ENCODE measurements around the gene CLRN3. TPM values are rescaled to one million over a fixed set of nuclear protein-coding genes. Genes with fewer than 3 reads are reported as not detected.

CLRN3 gene
- total RNA-seq: under 1 TPM in 1 of 3 donors, not detected in 2; 0.98 TPM

DNA sequence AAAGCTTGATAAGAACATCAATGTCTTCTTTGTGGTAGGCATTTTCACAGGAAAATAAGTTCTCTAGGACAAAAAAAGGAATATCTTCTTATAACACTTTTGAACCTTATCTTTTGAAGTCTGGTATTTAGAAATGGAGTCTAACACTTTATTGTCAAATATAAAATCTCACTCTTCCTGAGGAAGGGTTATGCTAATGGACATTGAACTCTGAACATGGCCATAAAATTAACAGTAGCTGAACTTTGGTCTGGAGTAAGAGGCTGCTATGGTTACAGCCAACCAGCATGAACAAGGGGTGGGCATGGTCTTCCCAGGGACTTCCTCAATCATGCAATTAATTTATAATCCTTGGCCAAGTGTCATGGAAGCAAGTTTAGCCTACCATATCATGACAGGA, at the start of gene CLRN3:
Gene CLRN3 (minus strand): TSS at position 199 of the 400 bp plus-strand sequence. CDS start 157 bp downstream, at position 42.
- TF ChIP-seq, protein P1, sequence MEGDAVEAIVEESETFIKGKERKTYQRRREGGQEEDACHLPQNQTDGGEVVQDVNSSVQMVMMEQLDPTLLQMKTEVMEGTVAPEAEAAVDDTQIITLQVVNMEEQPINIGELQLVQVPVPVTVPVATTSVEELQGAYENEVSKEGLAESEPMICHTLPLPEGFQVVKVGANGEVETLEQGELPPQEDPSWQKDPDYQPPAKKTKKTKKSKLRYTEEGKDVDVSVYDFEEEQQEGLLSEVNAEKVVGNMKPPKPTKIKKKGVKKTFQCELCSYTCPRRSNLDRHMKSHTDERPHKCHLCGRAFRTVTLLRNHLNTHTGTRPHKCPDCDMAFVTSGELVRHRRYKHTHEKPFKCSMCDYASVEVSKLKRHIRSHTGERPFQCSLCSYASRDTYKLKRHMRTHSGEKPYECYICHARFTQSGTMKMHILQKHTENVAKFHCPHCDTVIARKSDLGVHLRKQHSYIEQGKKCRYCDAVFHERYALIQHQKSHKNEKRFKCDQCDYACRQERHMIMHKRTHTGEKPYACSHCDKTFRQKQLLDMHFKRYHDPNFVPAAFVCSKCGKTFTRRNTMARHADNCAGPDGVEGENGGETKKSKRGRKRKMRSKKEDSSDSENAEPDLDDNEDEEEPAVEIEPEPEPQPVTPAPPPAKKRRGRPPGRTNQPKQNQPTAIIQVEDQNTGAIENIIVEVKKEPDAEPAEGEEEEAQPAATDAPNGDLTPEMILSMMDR (IDR thresholded peaks at IDR 0.05): no peak
- TF ChIP-seq POLR2AphosphoS5 (IDR thresholded peaks at IDR 0.05) (no peak), POLR2A (IDR thresholded peaks at IDR 0.05) (no peak)
- H3K9me3 ChIP-seq: no peaks in the 10 kb centered on the region
- no peak within 1 kb of the TSS for H3K4me3 ChIP-seq
- DNase-seq (ENCODE audit: low spot score in 2 of 2): no peak
- no peaks in the 10 kb centered on the region for H3K27me3 ChIP-seq
- H3K27ac ChIP-seq: no peak within 1 kb of the TSS
- intact Hi-C loops (cut with DNase I; ENCODE audit: low total_unique reads): no loop called here
- H3K4me1 ChIP-seq: no peaks in the 10 kb centered on the region
- H3K36me3 ChIP-seq: no peaks in the 10 kb centered on the region

GRCh38 chr10:127940866-127941640, 48.3 kb upstream of the CLRN3 start:
- Histone ChIP-seq H3K27me3 (no peaks in the 10 kb centered on the region), H3K9me3 (no peaks in the 10 kb centered on the region), H3K4me1 (peaks cover 0 to 3% of the 10 kb centered on the region in 2 donors), H3K36me3 (no peaks in the 10 kb centered on the region), H3K27ac (no peak overlapping the region), H3K4me3 (no peak overlapping the region)
- TF ChIP-seq POLR2A (IDR thresholded peaks at IDR 0.05) (no peak), POLR2AphosphoS5 (IDR thresholded peaks at IDR 0.05) (no peak)
- TF ChIP-seq, protein P1 (IDR thresholded peaks at IDR 0.05): no peak
- no peak for DNase-seq (ENCODE audit: low spot score in 2 of 2)
- intact Hi-C loops (cut with DNase I; ENCODE audit: low total_unique reads): no loop called here

- no peak overlapping the region for H3K4me3 ChIP-seq
- intact Hi-C loops (cut with DNase I; ENCODE audit: low total_unique reads): no loop called here
- no peak for DNase-seq (ENCODE audit: low spot score in 2 of 2)
Measured at GRCh38 chr10:127939786-127940330, 47.1 kb upstream of the CLRN3 start.

GRCh38 chr10:127937915-127938463, 45.2 kb upstream of the CLRN3 start:
- TF ChIP-seq, protein P1 (IDR thresholded peaks at IDR 0.05): no peak
- TF ChIP-seq POLR2A (IDR thresholded peaks at IDR 0.05) (no peak), POLR2AphosphoS5 (IDR thresholded peaks at IDR 0.05) (no peak)
- Histone ChIP-seq H3K9me3 (no peaks in the 10 kb centered on the region), H3K27ac (no peak overlapping the region), H3K27me3 (no peaks in the 10 kb centered on the region), H3K4me3 (no peak overlapping the region), H3K36me3 (no peaks in the 10 kb centered on the region), H3K4me1 (no peaks in the 10 kb centered on the region)
- no peak for DNase-seq (ENCODE audit: low spot score in 2 of 2)
- intact Hi-C loops (cut with DNase I; ENCODE audit: low total_unique reads): no loop called here

More at GRCh38 chr10:127939786-127940330, 47.1 kb upstream of the CLRN3 start:
- H3K4me1 ChIP-seq: no peaks in the 10 kb centered on the region
- no peaks in the 10 kb centered on the region for H3K36me3 ChIP-seq
- H3K27me3 ChIP-seq: no peaks in the 10 kb centered on the region
- H3K9me3 ChIP-seq: no peaks in the 10 kb centered on the region
- no peak overlapping the region for H3K27ac ChIP-seq
- TF ChIP-seq POLR2AphosphoS5 (IDR thresholded peaks at IDR 0.05) (no peak), POLR2A (IDR thresholded peaks at IDR 0.05) (no peak)
- TF ChIP-seq, protein P1 (IDR thresholded peaks at IDR 0.05): no peak

- TF ChIP-seq, protein P1 (IDR thresholded peaks at IDR 0.05): no peak
- no peak for TF ChIP-seq POLR2AphosphoS5 (IDR thresholded peaks at IDR 0.05)
- no peak for TF ChIP-seq POLR2A (IDR thresholded peaks at IDR 0.05)
- no peak for DNase-seq (ENCODE audit: low spot score in 2 of 2)
- no peaks in the 10 kb centered on the region for H3K9me3 ChIP-seq
- intact Hi-C loops (cut with DNase I; ENCODE audit: low total_unique reads): no loop called here
- no peaks in the 10 kb centered on the region for H3K36me3 ChIP-seq
- H3K4me1 ChIP-seq: no peaks in the 10 kb centered on the region
- no peak overlapping the region for H3K27ac ChIP-seq
- no peak overlapping the region for H3K4me3 ChIP-seq
- no peaks in the 10 kb centered on the region for H3K27me3 ChIP-seq
Measured at GRCh38 chr10:127937069-127937468, 44.3 kb upstream of the CLRN3 start.

Measured in breast epithelium (tissue), 4 donors.